ENCODE measurements around the gene DOP1A.

The DOP1A gene
- 56.7 to 86.1 reads per million in 2 donors for total RNA-seq

DNA sequence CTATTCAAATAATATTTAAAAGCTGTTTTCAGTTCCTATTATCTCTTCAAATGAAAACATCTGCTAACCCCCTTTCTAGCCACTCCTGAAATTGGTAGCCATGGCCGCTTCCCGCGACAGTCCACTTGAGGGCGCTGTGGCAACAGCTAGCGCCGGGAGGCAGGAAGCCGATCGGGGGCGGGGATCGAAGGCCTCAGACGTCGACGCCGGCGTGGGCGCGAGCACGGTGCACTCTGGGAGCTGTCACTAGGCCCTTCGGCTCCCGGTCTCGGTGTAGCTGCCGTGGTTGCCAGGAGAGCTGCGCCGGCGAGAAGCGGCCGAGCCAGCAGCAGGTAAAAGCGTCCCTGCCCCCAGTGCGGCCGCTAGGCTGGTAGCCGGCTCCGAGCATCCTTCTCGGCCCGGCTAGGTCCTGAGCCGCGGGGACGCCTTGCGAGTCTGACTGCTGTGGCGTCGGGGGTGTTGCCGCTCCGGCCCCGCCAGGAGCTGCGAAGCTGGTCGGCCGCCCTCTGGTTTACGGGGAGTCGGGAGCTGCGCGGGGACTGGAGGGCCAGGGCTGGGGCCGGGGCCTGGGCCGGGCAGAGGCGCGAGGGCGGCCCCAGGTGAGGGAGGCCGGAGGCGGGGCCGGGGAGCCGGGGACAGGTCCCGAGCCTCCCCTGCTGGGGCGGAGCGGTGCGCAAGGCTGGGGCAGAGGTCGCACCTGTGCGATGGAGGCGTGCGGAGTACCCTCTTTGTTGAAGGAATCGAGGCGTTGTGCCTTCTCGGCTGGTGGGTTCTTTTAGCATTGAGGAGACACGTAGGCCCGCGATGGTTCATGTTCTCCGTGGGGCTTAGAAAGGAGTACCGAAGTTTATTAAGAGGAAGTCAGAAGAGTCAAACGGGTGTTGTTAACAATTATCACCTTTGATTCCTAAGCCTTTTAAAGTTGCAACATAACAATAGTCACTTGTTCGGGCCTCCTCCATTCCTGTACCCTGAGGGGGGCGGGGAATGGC, at the start of gene DOP1A:
Gene DOP1A, plus strand, starts transcription at position 224 of the 992 bp plus-strand sequence. CDS start 29,307 bp downstream, outside the sequence.
- peak; percentile 91 to 97 (median 94) for DNase-seq

DNA sequence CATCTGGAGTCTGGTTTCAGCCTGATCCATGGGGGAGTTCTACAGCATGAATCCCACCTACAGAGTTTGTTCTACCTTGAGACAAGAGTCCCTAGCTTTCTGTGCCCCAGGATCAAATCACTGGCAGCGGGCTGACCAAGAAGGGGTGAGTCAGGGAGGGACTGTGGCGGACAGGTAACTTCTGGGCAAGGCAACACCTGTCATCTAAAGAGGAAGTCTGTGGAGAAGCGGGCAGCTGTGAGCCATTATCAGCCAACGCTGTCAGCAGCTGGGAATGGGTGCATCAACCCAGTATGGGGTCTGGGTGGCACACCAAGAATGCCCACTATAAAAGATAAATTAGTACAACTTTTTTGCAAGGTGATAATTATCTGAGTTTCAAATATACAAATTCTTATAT, 47.7 kb upstream of the DOP1A start:
- DNase-seq: no peak

DNA sequence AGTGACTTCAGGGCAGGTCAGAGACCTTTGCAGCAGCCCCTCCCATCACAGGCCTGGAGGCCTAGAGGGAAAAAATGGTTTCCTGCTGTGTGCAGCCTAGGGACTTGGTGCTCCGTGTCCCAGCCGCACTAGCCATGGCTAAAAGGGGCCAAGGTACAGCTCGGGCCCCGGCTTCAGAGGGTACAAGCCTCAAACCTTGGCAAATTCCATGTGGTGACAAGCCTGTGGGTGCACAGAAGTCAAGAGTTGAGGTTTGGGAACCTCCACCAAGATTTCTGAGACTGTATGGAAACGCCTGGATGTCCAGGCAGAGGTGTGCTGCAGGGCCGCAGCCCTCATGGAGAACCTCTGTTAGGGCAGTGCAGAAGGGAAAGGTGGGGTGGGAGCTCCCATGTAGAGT, 35.8 kb upstream of the DOP1A start:
- peak in 1 of 5 experiments; percentile 3 for DNase-seq

GRCh38 chr6:83038246-83038645, 29.2 kb upstream of the DOP1A start:
- no peak for DNase-seq

- no peak for DNase-seq
These were observed 24.9 kb upstream of the DOP1A start for GRCh38 chr6:83042467-83043053.

DNA sequence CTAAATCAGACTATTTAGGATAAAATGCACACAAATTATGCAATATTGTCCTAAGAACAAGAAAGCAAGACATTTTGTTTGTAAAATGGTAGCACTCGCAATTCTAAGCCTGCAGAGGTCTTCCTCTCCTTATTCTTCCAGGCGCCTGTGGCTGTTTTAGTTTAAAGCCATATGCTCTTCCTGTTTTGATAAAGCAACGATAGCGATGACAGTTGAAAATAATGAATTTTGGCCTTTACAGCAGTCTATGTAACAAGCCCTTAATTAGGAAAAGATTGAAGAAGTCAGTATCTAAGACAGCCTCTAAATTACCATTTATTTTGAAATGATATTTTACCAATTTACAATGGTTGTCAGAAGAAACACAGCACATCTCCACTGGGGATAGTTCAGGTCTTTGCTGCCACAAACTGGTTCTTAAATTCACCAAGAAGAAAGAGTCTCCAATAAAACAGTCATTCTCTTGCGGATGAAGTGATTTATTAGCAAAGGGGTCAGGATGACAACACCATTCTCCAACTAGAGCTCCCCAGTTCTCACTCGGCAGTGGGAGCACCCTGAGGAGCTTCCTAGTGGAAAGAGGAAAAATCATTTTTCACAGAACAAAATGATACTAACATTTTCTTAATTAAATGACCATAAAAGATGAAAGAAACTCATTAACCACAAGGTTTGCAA, 23.2 kb upstream of the DOP1A start:
- DNase-seq: no peak

- no peak for DNase-seq
These were observed 20.3 kb upstream of the DOP1A start for GRCh38 chr6:83047065-83047754.

GRCh38 chr6:83051377-83052172, 15.9 kb upstream of the DOP1A start:
- no peak for DNase-seq

GRCh38 chr6:83053678-83054077, 13.8 kb upstream of the DOP1A start:
- DNase-seq: no peak

- peak in 3 of 5 experiments; percentile 9 to 39 (median 10) for DNase-seq
These were observed 12.0 kb upstream of the DOP1A start for GRCh38 chr6:83055366-83055964.

GRCh38 chr6:83057705-83058321, 9.7 kb upstream of the DOP1A start:
- peak in 1 of 5 experiments; percentile 46 for DNase-seq

DNA sequence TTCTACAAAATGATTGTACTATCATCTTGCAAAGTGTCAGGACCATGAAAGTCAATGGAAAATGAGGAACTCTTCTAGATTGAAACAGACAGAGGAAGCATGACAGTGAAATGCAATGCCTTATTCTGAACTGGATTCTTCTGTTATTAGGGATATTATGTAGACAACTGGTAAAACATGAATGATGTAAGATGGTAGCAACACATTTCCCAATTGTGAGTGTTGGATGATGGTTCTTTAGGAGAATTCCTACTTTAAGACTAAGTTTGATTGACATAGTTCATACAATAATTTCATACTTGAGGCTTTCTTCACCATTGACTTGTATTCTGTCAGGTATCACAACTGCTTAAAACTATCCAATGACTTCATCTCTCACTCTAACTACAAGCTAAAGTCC, 6.3 kb upstream of the DOP1A start:
- no peak for DNase-seq

- no peak for DNase-seq
These were observed 5.2 kb upstream of the DOP1A start for GRCh38 chr6:83062225-83062624.

- DNase-seq: peak; percentile 82 to 94 (median 89)
These were observed 1.8 kb upstream of the DOP1A start, which contains the start of gene UBE3D for GRCh38 chr6:83065511-83066192. Gene UBE3D, minus strand, starts transcription at chr6:83065841. Its CDS starts 123 bp downstream, at chr6:83065718.

DNA sequence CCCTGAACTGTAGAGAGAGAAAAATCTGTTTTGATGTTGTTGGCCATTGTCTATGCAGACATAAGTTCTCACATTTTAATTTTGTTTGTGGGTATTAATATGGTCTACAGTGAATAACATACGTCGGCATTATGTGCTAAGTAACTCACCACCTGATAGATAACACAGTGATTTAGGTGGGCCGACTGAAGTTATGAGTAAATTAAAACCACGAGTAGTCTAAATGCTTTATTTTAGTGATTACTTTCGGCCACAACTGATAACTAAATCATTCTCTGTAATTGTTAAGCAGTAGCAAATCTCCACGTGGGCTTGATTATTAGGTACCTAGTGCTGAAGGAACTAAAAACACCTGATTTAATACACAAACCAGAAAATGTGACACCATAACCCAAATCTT, 1.1 kb downstream of the DOP1A start:
- DNase-seq: peak in 1 of 5 experiments; percentile 59

GRCh38 chr6:83069633-83070032, 2.2 kb downstream of the DOP1A start:
- DNase-seq: no peak

GRCh38 chr6:83071023-83071422, 3.6 kb downstream of the DOP1A start:
- DNase-seq: no peak

DNA sequence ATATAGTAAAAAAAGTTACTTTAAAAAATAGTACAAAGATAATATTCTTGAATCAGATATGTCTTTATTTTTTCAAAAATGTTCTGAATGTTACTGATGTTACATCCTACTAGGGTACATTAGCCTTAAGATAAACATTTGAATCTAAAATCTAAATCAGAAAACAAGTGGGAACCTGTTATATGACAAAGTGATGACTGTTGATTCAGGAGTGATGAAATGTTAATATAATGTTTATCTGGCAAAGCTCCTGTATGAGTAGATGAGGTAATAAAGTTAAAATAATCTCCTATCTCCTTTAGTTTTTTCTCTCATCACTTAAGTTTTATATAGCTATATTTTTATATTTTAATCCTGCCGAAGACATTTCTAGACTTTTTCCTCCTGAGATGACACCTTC, 4.2 kb downstream of the DOP1A start:
- DNase-seq: no peak

DNA sequence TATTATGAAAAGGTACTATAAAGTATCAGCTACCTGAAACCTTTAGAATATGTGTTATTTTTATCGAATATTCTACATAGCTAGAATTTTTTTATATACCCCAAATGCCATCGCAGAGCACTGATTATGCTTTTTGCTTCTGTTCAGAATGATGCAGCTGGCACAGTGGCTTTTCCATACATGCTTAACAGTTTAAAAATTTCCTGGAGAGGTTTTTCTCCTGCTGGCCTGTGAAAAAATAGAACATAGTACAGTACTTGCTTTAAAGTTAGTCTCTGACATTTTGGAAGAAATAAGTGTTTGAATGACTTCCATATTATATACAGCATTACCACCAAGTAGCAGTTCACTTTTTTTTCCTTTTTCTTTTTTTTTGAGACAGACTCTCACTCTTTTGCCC, 5.3 kb downstream of the DOP1A start:
- DNase-seq: no peak

DNA sequence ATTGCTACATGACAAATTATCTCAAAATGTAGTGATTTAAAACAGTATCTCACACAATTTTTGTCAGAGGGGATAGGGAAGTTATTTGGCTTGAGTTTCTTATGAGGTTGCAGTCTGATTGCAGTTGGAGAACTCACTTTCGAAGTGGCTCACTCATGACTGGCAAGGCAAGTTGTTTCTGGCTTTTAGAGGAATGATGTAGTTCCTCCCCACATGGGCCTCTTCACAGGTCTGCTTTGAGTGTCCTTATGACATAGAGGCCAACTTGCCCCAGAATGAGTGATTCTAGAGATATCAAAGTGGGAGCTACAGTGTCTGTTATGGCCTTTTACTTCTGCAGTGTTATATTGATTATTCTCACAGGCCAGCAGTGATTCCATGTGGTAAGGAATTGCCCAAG, 6.1 kb downstream of the DOP1A start:
- DNase-seq: no peak
